Type B pancreatic cell (in vitro differentiated cells): ENCODE measurements around the gene ARHGAP8. TPM values are rescaled to one million over a fixed set of nuclear protein-coding genes. Genes with fewer than 3 reads are reported as not detected.
A peak's percentile ranks its signal among the peaks of the same experiment; 100 is the strongest.
"Not testable (repeated sequence)": the region's sequence is repeated elsewhere in the genome, so short reads cannot be mapped to it uniquely, and the experiment has no call there.

Experiments used
- DNase-seq: peaks from one replicate; pipeline ENCODE4 v3.0.0; 2021; ENCODE audit warnings: mixed read lengths; ENCODE audit not compliant: unreplicated experiment; ENCODE audit errors: extremely low spot score
- H3K27ac Mint-ChIP-seq: 2 replicates; pipeline ENCODE4 v1.8.0; 2021; ENCODE audit warnings: mild to moderate bottlenecking, mixed read lengths
- H3K27me3 Mint-ChIP-seq: 2 replicates; pipeline ENCODE4 v1.8.0; 2021; ENCODE audit warnings: mixed read lengths
- H3K36me3 Mint-ChIP-seq: 2 replicates; pipeline ENCODE4 v1.8.0; 2021; ENCODE audit warnings: mixed read lengths
- H3K4me1 Mint-ChIP-seq: one replicate; pipeline ENCODE4 v1.8.0; 2021; ENCODE audit warnings: mixed read lengths; ENCODE audit not compliant: unreplicated experiment
- H3K4me3 Mint-ChIP-seq: 2 replicates; pipeline ENCODE4 v1.8.0; 2021; ENCODE audit warnings: mild to moderate bottlenecking, mixed read lengths
- H3K9me3 Mint-ChIP-seq: 2 replicates; pipeline ENCODE4 v1.8.0; 2021; ENCODE audit warnings: mixed read lengths
- CTCF ChIP-seq: fragments of 200-600 bp; sonication (generic); conservative IDR thresholded peaks from 2 replicates; pipeline ENCODE4 v1.5.0; 2021; ENCODE audit warnings: antibody characterized with exemption, mild to moderate bottlenecking
- total RNA-seq: library from RNA; stranded (reverse); gene quantifications from 2 replicates; pipeline ENCODE4 v1.2.1, GENCODE V29; 2021; ENCODE audit warnings: low replicate concordance

The ARHGAP8 gene
- total RNA-seq, 1 donor from 2014 or later, result 18.0 TPM

- Mint-ChIP-seq H3K4me3 (no peak overlapping the region), H3K9me3 (no peaks in the 10 kb centered on the region), H3K36me3 (no peaks in the 10 kb centered on the region), H3K27ac (no peak overlapping the region), H3K27me3 (peaks cover 15% of the 10 kb centered on the region), H3K4me1 (peaks cover 24% of the 10 kb centered on the region)
- no peak for DNase-seq
- TF ChIP-seq CTCF, result no peak
Observed at GRCh38 chr22:44743247-44743646, 9.1 kb upstream of the ARHGAP8 start.

DNA sequence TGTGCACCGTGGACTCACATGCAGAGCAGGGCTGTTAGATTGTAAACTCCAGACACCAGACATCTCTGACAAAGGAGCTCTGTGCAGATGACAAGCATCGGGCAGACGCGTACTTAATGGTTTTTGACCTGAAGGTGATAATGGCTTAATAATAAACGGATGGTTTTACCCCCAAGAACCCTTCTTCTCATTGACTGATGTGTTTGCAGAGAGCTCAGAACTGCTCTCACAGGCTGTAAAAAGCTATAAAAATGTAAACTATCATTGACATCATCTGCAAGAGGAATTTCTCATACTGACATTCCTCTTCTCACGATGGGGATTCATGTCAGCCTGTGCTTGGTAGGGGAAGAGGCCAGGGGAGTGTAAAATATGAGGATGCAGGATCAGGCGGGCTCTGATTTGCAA lies 8.6 kb upstream of the ARHGAP8 start:
- H3K4me3 Mint-ChIP-seq, result no peak overlapping the region
- H3K27ac Mint-ChIP-seq, result no peak overlapping the region
- TF ChIP-seq CTCF, result no peak
- H3K4me1 Mint-ChIP-seq, result peaks cover 24% of the 10 kb centered on the region
- H3K9me3 Mint-ChIP-seq, result no peaks in the 10 kb centered on the region
- H3K36me3 Mint-ChIP-seq, result no peaks in the 10 kb centered on the region
- DNase-seq, result no peak
- H3K27me3 Mint-ChIP-seq, result peaks cover 15% of the 10 kb centered on the region

- Mint-ChIP-seq H3K27ac (peak overlapping the region; percentile 90), H3K36me3 (no peaks in the 10 kb centered on the region), H3K4me3 (peak overlapping the region; percentile 54), H3K9me3 (no peaks in the 10 kb centered on the region), H3K27me3 (peaks cover 15% of the 10 kb centered on the region), H3K4me1 (peaks cover 19% of the 10 kb centered on the region)
- TF ChIP-seq CTCF, result no peak
- no peak for DNase-seq
Observed at GRCh38 chr22:44745853-44746789, 6.3 kb upstream of the ARHGAP8 start.

- not testable (repeated sequence) for H3K4me3 Mint-ChIP-seq, DNase-seq, H3K9me3 Mint-ChIP-seq, H3K36me3 Mint-ChIP-seq
- Mint-ChIP-seq H3K27ac (peak overlapping the region; percentile 90), H3K27me3 (peaks cover 16% of the 10 kb centered on the region), H3K4me1 (peaks cover 19% of the 10 kb centered on the region)
Observed at GRCh38 chr22:44747784-44748127, 4.6 kb upstream of the ARHGAP8 start.

DNA sequence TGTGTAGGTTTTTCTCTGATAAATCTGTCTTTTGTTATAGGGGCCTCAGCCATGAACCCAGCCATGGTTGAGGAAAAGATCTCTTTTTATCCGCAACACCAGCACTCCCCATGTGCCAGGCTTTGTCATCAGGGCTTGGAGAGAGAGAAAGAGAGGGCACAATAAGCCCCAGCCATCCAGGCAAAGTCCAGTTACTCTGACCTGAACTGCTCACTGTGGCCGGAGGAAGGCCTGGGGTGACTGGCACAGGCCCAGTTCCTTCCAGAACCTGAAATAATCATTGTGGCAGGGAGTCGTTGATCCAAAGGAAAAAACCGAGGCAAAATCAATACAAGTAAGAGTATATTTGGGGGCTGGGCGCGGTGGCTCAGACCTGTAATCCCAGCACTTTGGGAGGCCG lies 3.9 kb upstream of the ARHGAP8 start:
- Mint-ChIP-seq H3K27ac (no peak overlapping the region), H3K9me3 (no peaks in the 10 kb centered on the region), H3K36me3 (no peaks in the 10 kb centered on the region), H3K4me3 (no peak overlapping the region), H3K4me1 (peaks cover 19% of the 10 kb centered on the region), H3K27me3 (peaks cover 22% of the 10 kb centered on the region)
- no peak for DNase-seq
- TF ChIP-seq CTCF, result no peak

DNA sequence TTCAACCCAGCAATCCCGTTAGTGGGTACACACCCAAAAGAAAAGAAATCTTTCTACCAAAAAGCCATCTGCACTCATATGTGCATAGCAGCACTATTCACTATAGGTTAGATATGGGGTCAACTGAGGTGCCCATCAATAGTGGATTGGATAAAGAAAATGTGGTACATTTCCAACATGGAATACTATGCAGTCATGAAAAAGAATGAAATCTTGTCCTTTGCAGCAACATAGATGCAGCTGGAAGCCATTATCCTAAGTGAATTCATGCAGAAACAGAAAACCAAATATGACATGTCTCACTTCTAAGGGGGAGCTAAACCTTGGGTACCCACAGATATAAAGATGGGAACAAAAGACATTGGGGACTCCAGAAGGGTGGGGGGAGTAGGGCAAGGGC lies 1.9 kb upstream of the ARHGAP8 start:
- H3K4me1 Mint-ChIP-seq, result peaks cover 24% of the 10 kb centered on the region
- H3K9me3 Mint-ChIP-seq, result no peaks in the 10 kb centered on the region
- H3K27me3 Mint-ChIP-seq, result peaks cover 18% of the 10 kb centered on the region
- H3K27ac Mint-ChIP-seq, result peak overlapping the region; percentile 33
- H3K4me3 Mint-ChIP-seq, result peak overlapping the region; percentile 44
- TF ChIP-seq CTCF, result no peak
- DNase-seq, result no peak
- no peaks in the 10 kb centered on the region for H3K36me3 Mint-ChIP-seq
